ENCODE data around the gene ATP5PO. TPM values are rescaled to one million over a fixed set of nuclear protein-coding genes. Genes with fewer than 3 reads are reported as not detected.

Gene ATP5PO
- total RNA-seq, 1 donor from 2014 or later = 168 TPM

- Mint-ChIP-seq H3K36me3 (ENCODE audit: low read depth) (no peaks in the 10 kb centered on the region), H3K4me1 (ENCODE audit: low read depth) (no peaks in the 10 kb centered on the region)
- intact Hi-C loops (cut with micrococcal nuclease) = no loop called here
Observed at GRCh38 chr21:33857846-33858666, 57.5 kb downstream of the ATP5PO start.

DNA sequence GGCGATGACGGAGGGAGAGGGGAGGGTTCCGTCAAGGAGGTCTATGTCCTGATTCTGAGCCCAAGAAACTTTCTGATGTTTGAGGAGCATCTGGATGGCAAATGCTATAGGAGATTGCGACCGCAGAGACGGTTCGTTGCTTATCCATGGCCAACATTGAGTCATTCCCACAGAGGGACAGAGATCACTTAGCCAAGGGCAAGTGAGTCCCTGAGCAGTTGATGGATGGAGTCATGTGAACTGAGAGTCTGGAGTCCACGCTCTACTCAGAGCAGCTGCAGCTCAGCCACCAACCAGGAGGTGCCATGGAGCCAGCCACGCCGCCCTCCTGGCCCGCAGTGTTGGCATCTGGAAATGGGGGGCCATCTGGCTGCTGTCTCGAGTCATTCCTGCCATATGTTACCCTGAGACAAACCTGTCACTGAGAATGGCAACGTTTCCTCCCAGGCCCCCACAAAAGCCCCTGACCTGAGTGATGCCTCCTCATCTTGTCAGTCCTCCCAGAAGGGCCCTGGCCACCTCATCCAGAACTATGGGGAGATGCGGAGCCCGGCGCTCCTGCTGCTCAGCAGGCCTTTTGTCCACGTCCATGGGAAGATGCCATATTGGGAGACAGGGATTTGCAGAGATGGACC is 58.6 kb downstream of the ATP5PO start:
- Mint-ChIP-seq H3K9me3 (no peaks in the 10 kb centered on the region), H3K4me1 (ENCODE audit: low read depth) (no peaks in the 10 kb centered on the region), H3K27ac (no peak overlapping the region), H3K27me3 (ENCODE audit: insufficient read depth) (peaks cover 4% of the 10 kb centered on the region), H3K36me3 (ENCODE audit: low read depth) (no peaks in the 10 kb centered on the region), H3K4me3 (no peak overlapping the region)
- DNase-seq (ENCODE audit: low spot score) = no peak
- intact Hi-C loops (cut with micrococcal nuclease) = no loop called here

More at GRCh38 chr21:33857846-33858666, 57.5 kb downstream of the ATP5PO start:
- Mint-ChIP-seq H3K27me3 (ENCODE audit: insufficient read depth) (peaks cover 5% of the 10 kb centered on the region), H3K9me3 (no peaks in the 10 kb centered on the region), H3K27ac (no peak overlapping the region), H3K4me3 (no peak overlapping the region)
- DNase-seq (ENCODE audit: low spot score) = no peak

DNA sequence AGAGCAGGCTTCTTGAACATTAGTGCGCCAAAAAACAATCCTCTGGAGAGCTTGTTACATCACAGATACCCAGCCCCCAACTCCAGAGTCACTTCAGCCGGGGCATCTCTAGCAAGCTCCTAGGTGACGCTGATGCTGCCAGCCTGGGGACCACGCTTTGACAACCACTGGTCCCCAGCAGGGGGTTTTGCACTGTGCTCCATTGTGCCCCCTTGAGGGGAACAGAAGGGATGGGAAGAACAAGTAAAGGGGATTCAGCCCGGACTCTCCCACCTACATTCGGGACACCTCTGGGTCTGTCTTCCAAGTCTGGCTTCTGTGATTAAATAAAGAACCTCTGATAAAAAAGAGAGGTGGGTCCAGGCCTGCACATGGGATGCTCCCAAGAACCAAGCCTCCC is 60.4 kb downstream of the ATP5PO start:
- H3K27ac Mint-ChIP-seq = no peak overlapping the region
- no peaks in the 10 kb centered on the region for H3K9me3 Mint-ChIP-seq
- no peak overlapping the region for H3K4me3 Mint-ChIP-seq

DNA sequence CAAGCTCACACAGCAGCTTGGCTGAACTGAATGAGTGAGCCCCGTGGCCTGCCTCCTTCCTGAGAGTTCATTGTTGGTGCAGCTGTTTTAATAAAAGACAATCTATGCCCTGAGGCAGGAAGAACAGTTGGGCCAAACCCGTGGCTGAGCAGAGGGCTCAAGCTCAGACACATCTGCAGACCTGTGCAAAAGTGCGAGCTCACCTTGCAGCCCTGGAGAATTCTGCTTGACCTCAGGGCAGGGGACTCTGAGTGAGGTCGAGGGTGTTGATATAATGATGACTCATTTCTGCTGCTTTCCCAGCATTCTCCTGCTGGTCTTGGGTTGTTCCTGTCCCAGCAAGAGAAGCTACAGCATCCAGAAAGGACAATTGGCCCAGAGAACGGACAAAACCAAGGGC is 61.0 kb downstream of the ATP5PO start:
- H3K36me3 Mint-ChIP-seq (ENCODE audit: low read depth) = no peaks in the 10 kb centered on the region
- no peak overlapping the region for H3K27ac Mint-ChIP-seq

More for the DNA sequence above, 60.4 kb downstream of the ATP5PO start:
- DNase-seq (ENCODE audit: low spot score) = no peak
- intact Hi-C loops (cut with micrococcal nuclease) = no loop called here
- Mint-ChIP-seq H3K4me1 (ENCODE audit: low read depth) (no peaks in the 10 kb centered on the region), H3K36me3 (ENCODE audit: low read depth) (no peaks in the 10 kb centered on the region), H3K27me3 (ENCODE audit: insufficient read depth) (peaks cover 4% of the 10 kb centered on the region)

More for the DNA sequence above, 61.0 kb downstream of the ATP5PO start:
- intact Hi-C loops (cut with micrococcal nuclease) = no loop called here
- Mint-ChIP-seq H3K4me3 (no peak overlapping the region), H3K27me3 (ENCODE audit: insufficient read depth) (peaks cover 4% of the 10 kb centered on the region), H3K4me1 (ENCODE audit: low read depth) (no peaks in the 10 kb centered on the region), H3K9me3 (no peaks in the 10 kb centered on the region)
- DNase-seq (ENCODE audit: low spot score) = no peak

Other genes with a start within 250 kb of the ATP5PO start
- 137 and 139 TPM in 2 replicates for gene MRPS6, start 157.8 kb upstream of the ATP5PO start, total RNA-seq
- 45.4 and 48.0 TPM in 2 replicates for gene SLC5A3, start 157.8 kb upstream of the ATP5PO start, total RNA-seq